SK-N-SH treated with all-trans-retinoic acid at 6 μM for 48 hours (cell line): ENCODE measurements around the gene PLAAT4.
A peak's percentile ranks its signal among the peaks of the same experiment; 100 is the strongest.

Experiments
- ATAC-seq: fragments of 200-7000 bp; cut with Tn5 transposase; 3 replicates; pipeline ENCODE4 v1.9.1; 2020; ENCODE audit warnings: mild to moderate bottlenecking, moderate library complexity
- ARNTL ChIP-seq: fragments of 450-650 bp; formaldehyde crosslinking; IDR thresholded peaks from 2 replicates; pipeline ENCODE4 v1.5.0; 2020; ENCODE audit warnings: low read depth, mild to moderate bottlenecking, moderate library complexity, borderline replicate concordance
- BACH2 ChIP-seq: fragments of 250-450 bp; sonication (Bioruptor Pico); IDR thresholded peaks from 2 replicates; pipeline ENCODE4 v1.9.0; 2021; ENCODE audit warnings: mild to moderate bottlenecking, borderline replicate concordance
- CSDC2 ChIP-seq: fragments of 250-450 bp; sonication (Bioruptor Pico); IDR thresholded peaks from 2 replicates; pipeline ENCODE4 v1.5.0; 2020; ENCODE audit warnings: mild to moderate bottlenecking, moderate library complexity
- ESRRG ChIP-seq: fragments of 250-450 bp; sonication (Bioruptor Pico); IDR thresholded peaks from 2 replicates; pipeline ENCODE4 v1.6.1; 2021; ENCODE audit warnings: mild to moderate bottlenecking
- GLIS3 ChIP-seq: fragments of 250-450 bp; sonication (Bioruptor Pico); IDR thresholded peaks from 2 replicates; pipeline ENCODE4 v1.5.0; 2020; ENCODE audit warnings: mild to moderate bottlenecking, moderate library complexity
- ISL1 ChIP-seq: fragments of 250-450 bp; sonication (Bioruptor Pico); IDR thresholded peaks from 2 replicates; pipeline ENCODE4 v2.1.2; 2022; ENCODE audit warnings: mild to moderate bottlenecking, moderate library complexity
- OSR1 ChIP-seq: fragments of 250-450 bp; sonication (Bioruptor Pico); IDR thresholded peaks from 2 replicates; pipeline ENCODE4 v1.8.0; 2022; ENCODE audit warnings: moderate library complexity, mild to moderate bottlenecking, inconsistent platforms
- PPARA ChIP-seq: fragments of 250-450 bp; sonication (Bioruptor Pico); IDR thresholded peaks from 2 replicates; pipeline ENCODE4 v1.5.0; 2020; ENCODE audit warnings: mild to moderate bottlenecking, borderline replicate concordance
- RARB ChIP-seq: fragments of 250-450 bp; sonication (Bioruptor Pico); IDR thresholded peaks from 2 replicates; pipeline ENCODE4 v1.8.0; 2021; ENCODE audit warnings: mild to moderate bottlenecking, moderate library complexity
- SNAI2 ChIP-seq: fragments of 250-450 bp; sonication (Bioruptor Pico); IDR thresholded peaks from 2 replicates; pipeline ENCODE4 v1.5.0; 2020; ENCODE audit warnings: mild to moderate bottlenecking, moderate library complexity
- TCF4 ChIP-seq: fragments of 250-450 bp; sonication (Bioruptor Pico); IDR thresholded peaks from 2 replicates; pipeline ENCODE4 v1.8.0; 2021; ENCODE audit warnings: mild to moderate bottlenecking, moderate library complexity, borderline replicate concordance
- TOX ChIP-seq: fragments of 250-450 bp; sonication (Bioruptor Pico); IDR thresholded peaks from 2 replicates; pipeline ENCODE4 v1.8.0; 2021; ENCODE audit warnings: mild to moderate bottlenecking, moderate library complexity, borderline replicate concordance
- ZC3H10 ChIP-seq: fragments of 250-450 bp; sonication (Bioruptor Pico); IDR thresholded peaks from 2 replicates; pipeline ENCODE4 v1.5.1; 2021; ENCODE audit warnings: mild to moderate bottlenecking, moderate library complexity
- ZFP3 ChIP-seq: fragments of 250-450 bp; sonication (Bioruptor Pico); IDR thresholded peaks from 2 replicates; pipeline ENCODE4 v1.5.0; 2020; ENCODE audit warnings: mild to moderate bottlenecking, moderate library complexity
- ZFP30 ChIP-seq: fragments of 450-650 bp; formaldehyde crosslinking; IDR thresholded peaks from 2 replicates; pipeline ENCODE4 v1.5.0; 2022; ENCODE audit warnings: mild to moderate bottlenecking, moderate library complexity
- ZNF565 ChIP-seq: fragments of 450-650 bp; formaldehyde crosslinking; conservative IDR thresholded peaks from 2 replicates; pipeline ENCODE4 v1.5.0; 2020; ENCODE audit warnings: low read depth, mild to moderate bottlenecking, moderate library complexity
- ZNF8 ChIP-seq: fragments of 450-650 bp; formaldehyde crosslinking; IDR thresholded peaks from 2 replicates; pipeline ENCODE4 v1.5.0; 2020; ENCODE audit warnings: mild to moderate bottlenecking, moderate library complexity
- TF ChIP-seq, protein P1 (sequence below): fragments of 250-450 bp; sonication (Bioruptor Pico); IDR thresholded peaks from 2 replicates; pipeline ENCODE4 v1.5.1; 2021; ENCODE audit warnings: mild to moderate bottlenecking, moderate library complexity
- TF ChIP-seq, protein P2 (sequence below): fragments of 250-450 bp; sonication (Bioruptor Pico); IDR thresholded peaks from 2 replicates; pipeline ENCODE4 v1.8.0; 2020; ENCODE audit warnings: mild to moderate bottlenecking, moderate library complexity, borderline replicate concordance
- TF ChIP-seq, protein P3 (sequence below): fragments of 250-450 bp; sonication (Bioruptor Pico); IDR thresholded peaks from 2 replicates; pipeline ENCODE4 v1.5.1; 2020; ENCODE audit warnings: low read depth, mild to moderate bottlenecking, moderate library complexity
- TF ChIP-seq, protein P4 (sequence below): fragments of 250-450 bp; sonication (Bioruptor Pico); IDR thresholded peaks from 2 replicates; pipeline ENCODE4 v1.5.0; 2020; ENCODE audit warnings: mild to moderate bottlenecking, moderate library complexity

PLAAT4 gene

DNA sequence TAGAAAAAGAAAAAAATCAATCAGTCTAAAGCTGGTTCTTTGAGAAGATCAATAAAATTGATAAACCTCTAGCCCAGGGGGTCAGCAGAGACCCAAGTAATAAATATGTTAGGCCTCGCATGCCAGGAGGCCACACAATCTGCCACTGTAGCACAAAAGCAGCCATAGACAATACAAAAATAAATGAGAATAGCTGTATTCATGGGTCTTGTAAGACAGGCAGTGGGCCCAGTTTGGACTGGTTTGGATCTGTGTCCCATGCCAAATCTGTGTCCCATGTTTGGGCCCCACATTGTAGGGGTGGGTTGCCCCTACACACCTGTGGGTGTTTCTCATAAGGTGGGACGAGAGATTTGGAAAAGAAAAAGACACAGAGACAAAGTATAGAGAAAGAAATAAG lies 6.6 kb upstream of the PLAAT4 start:
- ATAC-seq, result no peak
- TF ChIP-seq TOX (CRISPR knock-in tag), result no peak
- TF ChIP-seq, protein P1, sequence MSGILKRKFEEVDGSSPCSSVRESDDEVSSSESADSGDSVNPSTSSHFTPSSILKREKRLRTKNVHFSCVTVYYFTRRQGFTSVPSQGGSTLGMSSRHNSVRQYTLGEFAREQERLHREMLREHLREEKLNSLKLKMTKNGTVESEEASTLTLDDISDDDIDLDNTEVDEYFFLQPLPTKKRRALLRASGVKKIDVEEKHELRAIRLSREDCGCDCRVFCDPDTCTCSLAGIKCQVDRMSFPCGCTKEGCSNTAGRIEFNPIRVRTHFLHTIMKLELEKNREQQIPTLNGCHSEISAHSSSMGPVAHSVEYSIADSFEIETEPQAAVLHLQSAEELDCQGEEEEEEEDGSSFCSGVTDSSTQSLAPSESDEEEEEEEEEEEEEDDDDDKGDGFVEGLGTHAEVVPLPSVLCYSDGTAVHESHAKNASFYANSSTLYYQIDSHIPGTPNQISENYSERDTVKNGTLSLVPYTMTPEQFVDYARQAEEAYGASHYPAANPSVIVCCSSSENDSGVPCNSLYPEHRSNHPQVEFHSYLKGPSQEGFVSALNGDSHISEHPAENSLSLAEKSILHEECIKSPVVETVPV (CRISPR knock-in tag), result no peak
- TF ChIP-seq ARNTL (CRISPR knock-in tag), result no peak
- TF ChIP-seq ZFP30 (CRISPR knock-in tag), result no peak
- no peak for TF ChIP-seq ZNF8 (CRISPR knock-in tag)
- TF ChIP-seq TCF4 (CRISPR knock-in tag), result no peak
- TF ChIP-seq, protein P2, sequence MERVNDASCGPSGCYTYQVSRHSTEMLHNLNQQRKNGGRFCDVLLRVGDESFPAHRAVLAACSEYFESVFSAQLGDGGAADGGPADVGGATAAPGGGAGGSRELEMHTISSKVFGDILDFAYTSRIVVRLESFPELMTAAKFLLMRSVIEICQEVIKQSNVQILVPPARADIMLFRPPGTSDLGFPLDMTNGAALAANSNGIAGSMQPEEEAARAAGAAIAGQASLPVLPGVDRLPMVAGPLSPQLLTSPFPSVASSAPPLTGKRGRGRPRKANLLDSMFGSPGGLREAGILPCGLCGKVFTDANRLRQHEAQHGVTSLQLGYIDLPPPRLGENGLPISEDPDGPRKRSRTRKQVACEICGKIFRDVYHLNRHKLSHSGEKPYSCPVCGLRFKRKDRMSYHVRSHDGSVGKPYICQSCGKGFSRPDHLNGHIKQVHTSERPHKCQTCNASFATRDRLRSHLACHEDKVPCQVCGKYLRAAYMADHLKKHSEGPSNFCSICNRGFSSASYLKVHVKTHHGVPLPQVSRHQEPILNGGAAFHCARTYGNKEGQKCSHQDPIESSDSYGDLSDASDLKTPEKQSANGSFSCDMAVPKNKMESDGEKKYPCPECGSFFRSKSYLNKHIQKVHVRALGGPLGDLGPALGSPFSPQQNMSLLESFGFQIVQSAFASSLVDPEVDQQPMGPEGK (CRISPR knock-in tag), result no peak
- TF ChIP-seq BACH2 (CRISPR knock-in tag), result no peak
- no peak for TF ChIP-seq ZC3H10 (CRISPR knock-in tag)
- no peak for TF ChIP-seq CSDC2 (CRISPR knock-in tag)
- TF ChIP-seq, protein P3, sequence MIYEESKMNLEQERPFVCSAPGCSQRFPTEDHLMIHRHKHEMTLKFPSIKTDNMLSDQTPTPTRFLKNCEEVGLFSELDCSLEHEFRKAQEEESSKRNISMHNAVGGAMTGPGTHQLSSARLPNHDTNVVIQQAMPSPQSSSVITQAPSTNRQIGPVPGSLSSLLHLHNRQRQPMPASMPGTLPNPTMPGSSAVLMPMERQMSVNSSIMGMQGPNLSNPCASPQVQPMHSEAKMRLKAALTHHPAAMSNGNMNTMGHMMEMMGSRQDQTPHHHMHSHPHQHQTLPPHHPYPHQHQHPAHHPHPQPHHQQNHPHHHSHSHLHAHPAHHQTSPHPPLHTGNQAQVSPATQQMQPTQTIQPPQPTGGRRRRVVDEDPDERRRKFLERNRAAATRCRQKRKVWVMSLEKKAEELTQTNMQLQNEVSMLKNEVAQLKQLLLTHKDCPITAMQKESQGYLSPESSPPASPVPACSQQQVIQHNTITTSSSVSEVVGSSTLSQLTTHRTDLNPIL, result no peak
- no peak for TF ChIP-seq GLIS3 (CRISPR knock-in tag)

DNA sequence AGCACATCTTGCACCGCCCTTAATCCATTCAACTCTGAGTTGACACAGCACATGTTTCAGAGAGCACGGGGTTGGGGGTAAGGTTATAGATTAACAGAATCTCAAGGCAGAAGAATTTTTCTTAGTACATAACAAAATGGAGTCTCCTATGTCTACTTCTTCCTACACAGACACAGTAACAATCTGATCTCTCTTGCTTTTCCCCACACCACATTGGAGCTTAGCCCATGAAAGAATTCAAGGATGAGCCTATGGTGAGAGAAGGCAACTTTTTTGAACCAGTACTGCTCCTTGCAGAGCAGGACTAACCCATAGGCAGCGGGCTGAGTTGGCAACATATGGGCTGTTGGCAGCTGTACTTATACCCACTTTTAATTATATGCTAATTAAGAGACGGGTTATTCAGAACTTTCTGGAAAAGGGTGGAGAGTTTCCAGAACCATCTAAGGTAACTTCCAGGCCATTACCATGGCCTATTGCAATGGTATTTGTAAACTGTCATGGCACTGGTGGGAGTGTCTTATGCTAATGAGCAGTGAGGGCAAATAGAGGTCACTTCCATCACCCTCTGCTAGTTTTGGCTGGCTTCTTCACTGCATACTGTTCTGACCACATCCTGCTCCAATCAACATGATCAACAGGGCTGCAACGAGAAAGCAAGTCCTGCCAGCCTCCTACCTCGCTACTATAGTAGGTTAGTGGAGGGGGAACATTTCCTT lies 5.4 kb upstream of the PLAAT4 start:
- peak; percentile 71; the same call in 1 of the 2 replicates for TF ChIP-seq TOX (CRISPR knock-in tag)
- TF ChIP-seq ZFP3, result peak; percentile 20; the same call in 1 of the 2 replicates
- TF ChIP-seq RARB, result peak; percentile 84
- peak; percentile 77; the same call in 1 of the 2 replicates for TF ChIP-seq OSR1 (CRISPR knock-in tag)
- peak; percentile 98 for TF ChIP-seq CSDC2 (CRISPR knock-in tag)
- peak; percentile 93 for ATAC-seq

DNA sequence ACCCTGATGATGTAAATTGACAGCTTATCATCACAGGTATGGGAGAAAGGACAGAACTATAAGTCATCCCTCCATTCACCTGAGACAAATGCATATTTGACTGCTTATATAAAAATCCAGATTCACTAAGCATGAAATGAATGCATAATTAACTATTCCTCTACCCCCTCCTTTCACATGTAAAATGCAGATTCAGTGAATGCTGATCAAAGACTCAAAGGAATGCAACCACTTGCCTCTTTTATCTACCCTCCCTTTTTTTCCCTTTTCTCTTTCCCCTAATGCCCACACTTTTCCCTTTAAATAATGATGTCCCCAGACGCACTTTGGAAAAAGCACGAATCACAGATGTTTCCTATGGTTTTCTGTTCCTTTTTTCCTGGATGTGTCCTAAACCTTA lies 4.5 kb upstream of the PLAAT4 start:
- TF ChIP-seq ZC3H10 (CRISPR knock-in tag) (no peak), ESRRG (CRISPR knock-in tag) (no peak), SNAI2 (CRISPR knock-in tag) (no peak), PPARA (CRISPR knock-in tag) (no peak), ZFP3 (no peak)
- TF ChIP-seq, protein P1 (CRISPR knock-in tag), result no peak
- no peak for ATAC-seq

DNA sequence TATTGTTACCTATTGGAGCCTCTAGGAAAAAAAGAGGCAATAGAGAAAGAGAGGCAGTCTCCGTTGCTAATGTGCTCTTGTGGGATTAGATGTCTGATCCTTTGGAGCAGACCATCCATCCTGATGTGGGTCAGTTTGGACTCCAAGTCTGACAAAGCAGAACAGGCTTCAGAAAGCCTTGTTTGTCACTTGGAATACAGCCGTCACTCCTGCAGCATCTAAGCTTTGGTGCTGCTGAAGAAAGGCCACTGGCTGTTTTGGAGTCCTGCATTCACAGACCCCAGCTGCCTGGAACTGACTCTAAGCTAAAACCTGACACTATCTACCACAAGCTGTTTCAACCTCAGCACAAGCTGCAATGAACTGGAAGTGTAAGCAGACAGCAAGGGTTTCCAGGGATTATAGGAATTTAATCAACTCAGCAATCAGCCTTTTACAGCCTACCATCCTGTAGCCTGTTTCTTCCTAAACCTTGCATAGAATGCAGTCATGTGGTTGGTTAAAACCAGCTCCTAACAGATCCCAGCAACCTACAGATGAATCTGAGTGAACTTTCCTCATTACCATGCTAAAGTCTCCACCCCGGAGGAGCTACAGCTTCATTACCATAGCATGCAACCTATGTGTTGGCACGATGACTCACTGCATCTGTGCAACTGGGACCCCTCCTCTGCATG lies 3.7 kb upstream of the PLAAT4 start:
- no peak for ATAC-seq
- no peak for TF ChIP-seq ZFP3
- no peak for TF ChIP-seq ISL1 (CRISPR knock-in tag)
- TF ChIP-seq ZNF565 (CRISPR knock-in tag), result no peak
- TF ChIP-seq PPARA (CRISPR knock-in tag), result no peak
- TF ChIP-seq, protein P1 (CRISPR knock-in tag), result no peak
- TF ChIP-seq RARB, result no peak
- no peak for TF ChIP-seq TCF4 (CRISPR knock-in tag)
- TF ChIP-seq ZNF8 (CRISPR knock-in tag), result no peak
- no peak for TF ChIP-seq ESRRG (CRISPR knock-in tag)
- no peak for TF ChIP-seq SNAI2 (CRISPR knock-in tag)
- no peak for TF ChIP-seq ARNTL (CRISPR knock-in tag)
- no peak for TF ChIP-seq BACH2 (CRISPR knock-in tag)
- TF ChIP-seq, protein P4, sequence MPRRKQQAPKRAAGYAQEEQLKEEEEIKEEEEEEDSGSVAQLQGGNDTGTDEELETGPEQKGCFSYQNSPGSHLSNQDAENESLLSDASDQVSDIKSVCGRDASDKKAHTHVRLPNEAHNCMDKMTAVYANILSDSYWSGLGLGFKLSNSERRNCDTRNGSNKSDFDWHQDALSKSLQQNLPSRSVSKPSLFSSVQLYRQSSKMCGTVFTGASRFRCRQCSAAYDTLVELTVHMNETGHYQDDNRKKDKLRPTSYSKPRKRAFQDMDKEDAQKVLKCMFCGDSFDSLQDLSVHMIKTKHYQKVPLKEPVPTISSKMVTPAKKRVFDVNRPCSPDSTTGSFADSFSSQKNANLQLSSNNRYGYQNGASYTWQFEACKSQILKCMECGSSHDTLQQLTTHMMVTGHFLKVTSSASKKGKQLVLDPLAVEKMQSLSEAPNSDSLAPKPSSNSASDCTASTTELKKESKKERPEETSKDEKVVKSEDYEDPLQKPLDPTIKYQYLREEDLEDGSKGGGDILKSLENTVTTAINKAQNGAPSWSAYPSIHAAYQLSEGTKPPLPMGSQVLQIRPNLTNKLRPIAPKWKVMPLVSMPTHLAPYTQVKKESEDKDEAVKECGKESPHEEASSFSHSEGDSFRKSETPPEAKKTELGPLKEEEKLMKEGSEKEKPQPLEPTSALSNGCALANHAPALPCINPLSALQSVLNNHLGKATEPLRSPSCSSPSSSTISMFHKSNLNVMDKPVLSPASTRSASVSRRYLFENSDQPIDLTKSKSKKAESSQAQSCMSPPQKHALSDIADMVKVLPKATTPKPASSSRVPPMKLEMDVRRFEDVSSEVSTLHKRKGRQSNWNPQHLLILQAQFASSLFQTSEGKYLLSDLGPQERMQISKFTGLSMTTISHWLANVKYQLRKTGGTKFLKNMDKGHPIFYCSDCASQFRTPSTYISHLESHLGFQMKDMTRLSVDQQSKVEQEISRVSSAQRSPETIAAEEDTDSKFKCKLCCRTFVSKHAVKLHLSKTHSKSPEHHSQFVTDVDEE (CRISPR knock-in tag), result no peak
